Measurements from ENCODE around the gene RPL18A. TPM values are rescaled to one million over a fixed set of nuclear protein-coding genes. Genes with fewer than 3 reads are reported as not detected.

The RPL18A gene
- total and polyA plus RNA-seq, 2 of the 13 experiments (the other 11 are each of a cell fraction or from before 2014, with no cell fraction given): 1,471 to 2,004 TPM

- ChIA-PET CTCF (ENCODE audit: low intra/inter-chr PET ratio, low total read pairs) (no interaction called here), POLR2A (no interaction called here)
- 94% methylated on average over 7 of the region's 7 CpGs for WGBS (ENCODE audit: low lambda C conversion rate)
- no peaks in the 10 kb centered on the region; a peak in 1 of 5 replicates for H3K27me3 ChIP-seq (ENCODE audit: control insufficient read depth in 1 of 2, insufficient read depth in 2 of 2, low read length in 2 of 2)
- peaks cover 4 to 6% of the 10 kb centered on the region in 2 experiments; a peak in 2 of 5 replicates for H3K36me3 ChIP-seq (replicated peaks in 1 of 2; ENCODE audit: control insufficient read depth in 1 of 2, insufficient read depth in 2 of 2, low read length in 2 of 2)
- intact Hi-C loops (cut with micrococcal nuclease; ENCODE audit: unreplicated experiment): no loop called here
- H3K79me2 ChIP-seq (ENCODE audit: insufficient read depth, low read length): no peaks in the 10 kb centered on the region
- ATAC-seq (no peak), FAIRE-seq (no peak), DNase-seq (ENCODE audit: low spot score) (no peak)
- H3K9ac ChIP-seq (ENCODE audit: insufficient read depth, low read depth, low read length): no peak overlapping the region
- in situ Hi-C loops (cut with HindIII; ENCODE audit: extremely low pct_ligation_motif_present, low pct_unique_long_range_greater_than_20kb): no loop called here
- H3K4me3 ChIP-seq (replicated peaks in 1 of 3; ENCODE audit: insufficient read depth in 1 of 3, low read depth in 2 of 3, low read length in 3 of 3): no peak overlapping the region
- no peaks in the 10 kb centered on the region for H4K20me1 ChIP-seq (ENCODE audit: insufficient read depth, low read length)
- TF ChIP-seq ZNF629 (CRISPR knock-in tag; conservative IDR thresholded peaks at IDR 0.05): peak; percentile 80
- TF ChIP-seq SCMH1 (CRISPR knock-in tag; IDR thresholded peaks at IDR 0.05; ENCODE audit: borderline replicate concordance): no peak
- H3K4me1 ChIP-seq (ENCODE audit: insufficient read depth, low read length): no peaks in the 10 kb centered on the region
- no peaks in the 10 kb centered on the region for H3K9me3 ChIP-seq (ENCODE audit: low read length)
- no peak overlapping the region for H3K27ac ChIP-seq (ENCODE audit: extremely low read length, insufficient read depth, low read length)
- no TSS peak for BruUV-seq (replicated peaks)
- H2AFZ ChIP-seq (ENCODE audit: low read length): no peak overlapping the region
- H3K4me2 ChIP-seq (ENCODE audit: low read depth, low read length): no peak overlapping the region
Observed at GRCh38 chr19:17837972-17838371, 21.7 kb upstream of the RPL18A start.

GRCh38 chr19:17840019-17840418 is 19.7 kb upstream of the RPL18A start:
- ChIA-PET POLR2A (interaction anchor here (0.7 kb wide), 1 partner anchor 169 kb away, joined by 3 read pairs; no protein-coding TSS in a partner anchor), CTCF (ENCODE audit: low intra/inter-chr PET ratio, low total read pairs) (no interaction called here)
- Histone ChIP-seq H3K27ac (ENCODE audit: extremely low read length, insufficient read depth, low read length) (no peak overlapping the region), H3K4me1 (ENCODE audit: insufficient read depth, low read length) (no peaks in the 10 kb centered on the region), H3K36me3 (replicated peaks in 1 of 2; ENCODE audit: control insufficient read depth in 1 of 2, insufficient read depth in 2 of 2, low read length in 2 of 2) (peaks cover 4 to 6% of the 10 kb centered on the region in 2 experiments; a peak in 2 of 5 replicates), H2AFZ (ENCODE audit: low read length) (no peak overlapping the region), H3K9ac (ENCODE audit: insufficient read depth, low read depth, low read length) (no peak overlapping the region), H3K27me3 (ENCODE audit: control insufficient read depth in 1 of 2, insufficient read depth in 2 of 2, low read length in 2 of 2) (no peaks in the 10 kb centered on the region; a peak in 1 of 5 replicates), H3K4me3 (replicated peaks in 1 of 3; ENCODE audit: insufficient read depth in 1 of 3, low read depth in 2 of 3, low read length in 3 of 3) (no peak overlapping the region), H3K4me2 (ENCODE audit: low read depth, low read length) (no peak overlapping the region), H4K20me1 (ENCODE audit: insufficient read depth, low read length) (no peaks in the 10 kb centered on the region), H3K79me2 (ENCODE audit: insufficient read depth, low read length) (no peaks in the 10 kb centered on the region), H3K9me3 (ENCODE audit: low read length) (no peaks in the 10 kb centered on the region)
- intact Hi-C loops (cut with micrococcal nuclease; ENCODE audit: unreplicated experiment): no loop called here
- no peak for DNase-seq (ENCODE audit: low spot score)
- WGBS (ENCODE audit: low lambda C conversion rate): 94% methylated on average over 6 of the region's 6 CpGs
- in situ Hi-C loops (cut with HindIII; ENCODE audit: extremely low pct_ligation_motif_present, low pct_unique_long_range_greater_than_20kb): no loop called here
- ATAC-seq: no peak
- BruUV-seq (replicated peaks): no TSS peak
- FAIRE-seq: no peak
- TF ChIP-seq, protein P1, sequence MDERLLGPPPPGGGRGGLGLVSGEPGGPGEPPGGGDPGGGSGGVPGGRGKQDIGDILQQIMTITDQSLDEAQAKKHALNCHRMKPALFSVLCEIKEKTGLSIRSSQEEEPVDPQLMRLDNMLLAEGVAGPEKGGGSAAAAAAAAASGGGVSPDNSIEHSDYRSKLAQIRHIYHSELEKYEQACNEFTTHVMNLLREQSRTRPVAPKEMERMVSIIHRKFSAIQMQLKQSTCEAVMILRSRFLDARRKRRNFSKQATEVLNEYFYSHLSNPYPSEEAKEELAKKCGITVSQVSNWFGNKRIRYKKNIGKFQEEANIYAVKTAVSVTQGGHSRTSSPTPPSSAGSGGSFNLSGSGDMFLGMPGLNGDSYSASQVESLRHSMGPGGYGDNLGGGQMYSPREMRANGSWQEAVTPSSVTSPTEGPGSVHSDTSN (CRISPR knock-in tag; IDR thresholded peaks at IDR 0.05): no peak
- TF ChIP-seq, protein P2, sequence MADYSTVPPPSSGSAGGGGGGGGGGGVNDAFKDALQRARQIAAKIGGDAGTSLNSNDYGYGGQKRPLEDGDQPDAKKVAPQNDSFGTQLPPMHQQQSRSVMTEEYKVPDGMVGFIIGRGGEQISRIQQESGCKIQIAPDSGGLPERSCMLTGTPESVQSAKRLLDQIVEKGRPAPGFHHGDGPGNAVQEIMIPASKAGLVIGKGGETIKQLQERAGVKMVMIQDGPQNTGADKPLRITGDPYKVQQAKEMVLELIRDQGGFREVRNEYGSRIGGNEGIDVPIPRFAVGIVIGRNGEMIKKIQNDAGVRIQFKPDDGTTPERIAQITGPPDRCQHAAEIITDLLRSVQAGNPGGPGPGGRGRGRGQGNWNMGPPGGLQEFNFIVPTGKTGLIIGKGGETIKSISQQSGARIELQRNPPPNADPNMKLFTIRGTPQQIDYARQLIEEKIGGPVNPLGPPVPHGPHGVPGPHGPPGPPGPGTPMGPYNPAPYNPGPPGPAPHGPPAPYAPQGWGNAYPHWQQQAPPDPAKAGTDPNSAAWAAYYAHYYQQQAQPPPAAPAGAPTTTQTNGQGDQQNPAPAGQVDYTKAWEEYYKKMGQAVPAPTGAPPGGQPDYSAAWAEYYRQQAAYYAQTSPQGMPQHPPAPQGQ (CRISPR knock-in tag; IDR thresholded peaks at IDR 0.05; ENCODE audit: borderline replicate concordance): no peak
- no peak for TF ChIP-seq ZNF281 (CRISPR knock-in tag; IDR thresholded peaks at IDR 0.05; ENCODE audit: borderline replicate concordance)
- no peak for TF ChIP-seq ZNF678 (CRISPR knock-in tag; IDR thresholded peaks at IDR 0.05)
- TF ChIP-seq ZNF552 (CRISPR knock-in tag; IDR thresholded peaks at IDR 0.05; ENCODE audit: borderline replicate concordance): no peak
- no peak for TF ChIP-seq ZNF34 (CRISPR knock-in tag; IDR thresholded peaks at IDR 0.05; ENCODE audit: borderline replicate concordance)
- TF ChIP-seq FOXP1 (IDR thresholded peaks at IDR 0.05): no peak
- TF ChIP-seq FOXP1 (CRISPR knock-in tag; IDR thresholded peaks at IDR 0.05): no peak
- TF ChIP-seq XRCC5 (optimal IDR thresholded peaks at IDR 0.05; ENCODE audit: low read length): no peak
- TF ChIP-seq JARID2 (CRISPR knock-in tag; IDR thresholded peaks at IDR 0.05; ENCODE audit: insufficient replicate concordance): no peak

Data from HepG2 (cell line).